ENCODE data around the gene GABRA4. TPM values are rescaled to one million over a fixed set of nuclear protein-coding genes. Genes with fewer than 3 reads are reported as not detected.

Gene GABRA4
- polyA plus RNA-seq (2011; rRNA removed): not detected in 2 replicates
- not detected in 2 replicates for polyA minus RNA-seq (2011; rRNA and poly(A)+ RNA removed)

DNA sequence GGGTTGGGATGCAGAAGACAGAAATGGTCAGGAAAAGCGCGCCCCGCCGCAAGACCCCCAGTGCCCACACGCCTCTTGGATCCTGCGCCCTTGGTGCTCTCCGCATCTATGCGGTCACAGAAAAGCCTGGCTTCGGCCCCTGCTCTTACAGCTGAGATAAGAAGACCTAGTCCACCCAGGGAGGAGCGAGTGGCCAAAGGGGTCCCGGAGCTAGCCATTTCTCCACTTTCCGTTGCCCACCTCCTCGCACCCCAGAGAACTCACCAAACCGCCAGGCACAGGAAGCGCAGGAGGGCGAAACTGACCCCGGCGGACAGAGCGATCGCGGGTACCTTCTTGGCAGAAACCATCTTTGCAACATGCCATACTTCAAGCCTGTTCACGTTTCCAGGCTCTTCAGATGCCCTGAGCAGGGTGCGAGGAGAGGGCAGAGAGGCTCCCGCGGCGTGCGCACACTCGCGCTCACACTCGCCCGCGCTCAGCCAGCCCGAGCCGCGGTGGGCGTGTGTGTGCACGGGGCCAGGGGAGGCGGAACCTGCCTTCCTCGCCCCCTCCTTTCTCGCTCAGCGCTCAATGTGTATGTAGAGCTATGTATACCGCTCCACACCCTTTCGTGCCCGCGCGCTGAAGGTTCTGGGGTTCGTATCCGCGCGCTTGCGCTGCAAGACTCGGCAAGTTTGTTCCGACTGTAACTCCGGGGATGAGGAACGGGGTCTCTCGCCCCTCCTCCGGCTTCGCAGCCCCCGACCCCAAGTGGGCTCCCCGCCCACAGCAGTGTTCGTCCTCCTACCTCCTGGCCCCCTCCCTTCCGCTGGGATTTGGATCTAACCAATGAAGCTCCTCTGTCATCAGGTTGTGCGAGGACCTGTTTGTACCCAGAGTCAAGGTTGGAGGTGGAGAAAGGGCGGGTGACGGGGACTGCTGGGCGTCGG lies at the start of gene GABRA4:
Gene GABRA4 (minus strand): TSS at position 507 of the 932 bp plus-strand sequence. CDS start 157 bp downstream, at position 350.
- CTCF ChIA-PET: no interaction called here
- H3K4me3 ChIP-seq (ENCODE audit: low read depth, low read length): no peak within 1 kb of the TSS
- DNase-seq (ENCODE audit: low read depth): no peak
- peaks cover 13% of the 10 kb centered on the region for H3K27me3 ChIP-seq (ENCODE audit: control insufficient read depth, insufficient read depth, low read length)
- no peaks in the 10 kb centered on the region for H3K36me3 ChIP-seq (ENCODE audit: control insufficient read depth, insufficient read depth, low read length)
- POLR2A ChIA-PET: no interaction called here
- TF ChIP-seq, protein P1, sequence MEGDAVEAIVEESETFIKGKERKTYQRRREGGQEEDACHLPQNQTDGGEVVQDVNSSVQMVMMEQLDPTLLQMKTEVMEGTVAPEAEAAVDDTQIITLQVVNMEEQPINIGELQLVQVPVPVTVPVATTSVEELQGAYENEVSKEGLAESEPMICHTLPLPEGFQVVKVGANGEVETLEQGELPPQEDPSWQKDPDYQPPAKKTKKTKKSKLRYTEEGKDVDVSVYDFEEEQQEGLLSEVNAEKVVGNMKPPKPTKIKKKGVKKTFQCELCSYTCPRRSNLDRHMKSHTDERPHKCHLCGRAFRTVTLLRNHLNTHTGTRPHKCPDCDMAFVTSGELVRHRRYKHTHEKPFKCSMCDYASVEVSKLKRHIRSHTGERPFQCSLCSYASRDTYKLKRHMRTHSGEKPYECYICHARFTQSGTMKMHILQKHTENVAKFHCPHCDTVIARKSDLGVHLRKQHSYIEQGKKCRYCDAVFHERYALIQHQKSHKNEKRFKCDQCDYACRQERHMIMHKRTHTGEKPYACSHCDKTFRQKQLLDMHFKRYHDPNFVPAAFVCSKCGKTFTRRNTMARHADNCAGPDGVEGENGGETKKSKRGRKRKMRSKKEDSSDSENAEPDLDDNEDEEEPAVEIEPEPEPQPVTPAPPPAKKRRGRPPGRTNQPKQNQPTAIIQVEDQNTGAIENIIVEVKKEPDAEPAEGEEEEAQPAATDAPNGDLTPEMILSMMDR (IDR thresholded peaks at IDR 0.05; ENCODE audit: insufficient read depth, low read depth, low read length): no peak

DNA sequence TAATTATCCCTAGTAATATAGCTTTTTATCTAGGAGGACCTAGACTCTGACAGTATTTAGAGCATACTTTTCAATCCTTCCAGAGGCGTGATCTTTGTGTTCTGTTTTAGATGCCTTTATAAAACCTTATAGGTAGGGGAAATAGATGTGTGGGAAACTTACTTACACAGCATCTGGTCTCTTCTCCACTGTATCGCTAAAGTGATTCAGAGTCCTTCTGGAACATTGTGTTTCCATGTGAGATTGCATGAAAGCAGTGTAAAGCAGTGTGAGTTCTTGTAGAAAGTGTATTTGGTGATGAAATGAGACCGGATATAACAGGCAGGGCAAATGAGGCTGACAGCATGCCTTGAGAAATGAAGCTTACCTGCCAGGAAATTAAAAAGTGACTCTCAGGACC lies 47.4 kb upstream of the GABRA4 start:
- Histone ChIP-seq H3K27me3 (ENCODE audit: control insufficient read depth, insufficient read depth, low read length) (no peaks in the 10 kb centered on the region), H3K4me3 (ENCODE audit: low read depth, low read length) (no peak overlapping the region), H3K36me3 (ENCODE audit: control insufficient read depth, insufficient read depth, low read length) (no peaks in the 10 kb centered on the region)
- ChIA-PET CTCF (no interaction called here), POLR2A (no interaction called here)
- TF ChIP-seq, protein P1 (IDR thresholded peaks at IDR 0.05; ENCODE audit: insufficient read depth, low read depth, low read length): no peak
- no peak for DNase-seq (ENCODE audit: low read depth)

DNA sequence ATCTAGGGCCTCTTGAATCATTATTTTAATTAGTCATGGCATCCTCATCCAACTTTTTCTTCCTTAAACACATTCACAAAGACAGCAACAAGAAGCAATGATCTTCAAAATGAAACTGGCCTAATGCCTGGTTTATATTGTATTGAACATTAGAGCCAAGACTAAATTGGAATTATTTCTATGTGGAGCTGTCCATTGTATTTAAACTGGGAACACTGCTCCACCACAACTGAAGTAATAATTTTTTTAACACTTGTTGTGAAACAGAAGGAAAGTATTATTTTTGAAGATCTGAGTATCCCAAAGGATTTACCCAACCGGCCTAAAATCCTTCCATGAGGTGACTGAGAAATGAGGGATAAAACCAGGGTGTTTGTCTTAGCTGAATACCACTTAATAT lies 44.9 kb upstream of the GABRA4 start:
- ChIA-PET POLR2A (no interaction called here), CTCF (no interaction called here)
- TF ChIP-seq, protein P1 (IDR thresholded peaks at IDR 0.05; ENCODE audit: insufficient read depth, low read depth, low read length): no peak
- no peak for DNase-seq (ENCODE audit: low read depth)
- Histone ChIP-seq H3K4me3 (ENCODE audit: low read depth, low read length) (no peak overlapping the region), H3K36me3 (ENCODE audit: control insufficient read depth, insufficient read depth, low read length) (no peaks in the 10 kb centered on the region), H3K27me3 (ENCODE audit: control insufficient read depth, insufficient read depth, low read length) (no peaks in the 10 kb centered on the region)

DNA sequence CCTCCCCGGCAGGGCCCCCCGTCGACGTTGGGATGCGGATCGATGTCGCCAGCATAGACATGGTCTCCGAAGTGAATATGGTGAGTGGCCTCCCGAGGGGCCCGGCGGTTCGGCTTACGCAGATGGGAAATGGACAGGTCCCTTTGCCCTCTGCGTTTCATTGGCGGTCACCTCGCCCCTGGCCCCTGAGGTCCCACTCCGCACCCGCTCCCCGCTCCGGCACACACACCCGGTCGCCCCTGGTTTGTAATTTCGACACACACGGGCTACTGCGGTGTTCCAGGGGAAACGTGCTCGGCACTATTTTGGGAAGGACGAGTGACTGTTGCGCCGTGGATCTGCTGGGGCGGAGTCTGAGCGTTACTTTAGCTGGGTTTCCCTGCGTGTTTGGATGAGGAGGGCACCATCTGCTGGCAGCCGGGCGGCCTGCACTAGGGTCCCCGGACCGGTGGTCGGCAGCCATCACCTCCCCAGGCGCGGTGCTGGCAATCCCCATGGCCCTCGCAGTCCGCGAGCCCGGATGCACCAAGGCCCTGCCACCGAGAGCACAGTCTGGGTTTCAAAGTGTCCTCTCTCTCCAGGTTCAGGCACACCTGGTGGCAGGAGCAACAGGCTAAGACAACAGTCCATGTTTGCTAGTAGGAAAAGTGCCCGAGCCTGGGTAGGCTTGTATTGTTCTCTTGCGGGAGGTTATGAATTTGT lies 39.2 kb upstream of the GABRA4 start:
- CTCF ChIA-PET: no interaction called here

More for the DNA sequence above, 39.2 kb upstream of the GABRA4 start:
- TF ChIP-seq, protein P1 (IDR thresholded peaks at IDR 0.05; ENCODE audit: insufficient read depth, low read depth, low read length): peak; percentile 72
- POLR2A ChIA-PET: no interaction called here
- no peak for DNase-seq (ENCODE audit: low read depth)
- H3K36me3 ChIP-seq (ENCODE audit: control insufficient read depth, insufficient read depth, low read length): no peaks in the 10 kb centered on the region
- H3K27me3 ChIP-seq (ENCODE audit: control insufficient read depth, insufficient read depth, low read length): peaks cover 11% of the 10 kb centered on the region
- peak overlapping the region; percentile 32 for H3K4me3 ChIP-seq (ENCODE audit: low read depth, low read length)
